Left lung (tissue), 10 donors: ENCODE results near the gene FARP2. TPM values are rescaled to one million over a fixed set of nuclear protein-coding genes. Genes with fewer than 3 reads are reported as not detected.
"Not testable (repeated sequence)": the region's sequence is repeated elsewhere in the genome, so short reads cannot be mapped to it uniquely, and the experiment has no call there.

ENCODE experiments used
- ATAC-seq: fragments of 200-7000 bp; cut with Tn5 transposase; one replicate; pipeline ENCODE4 v1.9.1; 2020; ENCODE audit warnings: moderate library complexity
- DNase-seq, 4 donors: peaks; one replicate each; pipeline ENCODE4 v3.0.0-alpha.2; 2013 to 2020
- H3K27ac ChIP-seq, 2 donors: fragments of 200-600 bp; sonication (generic) in 1 of 2; one replicate each; pipeline versions ENCODE4 v1.5.0 to v1.8.0; 2020 to 2021
- H3K27me3 ChIP-seq, 2 donors: fragments of 200-600 bp; sonication (generic) in 1 of 2; one replicate each; pipeline versions ENCODE4 v1.5.0 to v1.8.0; 2020 to 2021
- H3K36me3 ChIP-seq, 2 donors: fragments of 200-600 bp; sonication (generic) in 1 of 2; one replicate each; pipeline versions ENCODE4 v1.5.0 to v1.8.0; 2020 to 2021
- H3K4me1 ChIP-seq, 2 donors: fragments of 200-600 bp; one replicate each; pipeline ENCODE4 v1.8.0; 2021
- H3K4me3 ChIP-seq, 2 donors: fragments of 200-600 bp; sonication (generic) in 1 of 2; one replicate each; pipeline versions ENCODE4 v1.5.0 to v1.8.0; 2020 to 2021; ENCODE audit warnings: mild to moderate bottlenecking in 1 of 2
- H3K9me3 ChIP-seq, 2 donors: fragments of 200-600 bp; sonication (generic) in 1 of 2; one replicate each; pipeline versions ENCODE4 v1.5.0 to v1.8.0; 2020 to 2021
- intact Hi-C, 2 donors: fragments of 100-400 bp; cut with DNase I; formaldehyde crosslinking; loops; one replicate each; pipeline versions ENCODE4 v1.11.2 to v1.14.2; 2022
- polyA plus RNA-seq, 6 donors: library from polyadenylated mRNA; unstranded; fragments of 120-200 nt; gene quantifications; one replicate each; pipeline ENCODE4 v1.2.1, GENCODE V29; 2013; ENCODE audit not compliant: insufficient read length in 6 of 6
- total RNA-seq, 2 donors: library from RNA; stranded (reverse); fragmentation: NEBNext Ultra II Directional; extraction: Animal tissue kit (Norgen Biotek cat#: 25700); gene quantifications; one replicate each; pipeline ENCODE4 v1.2.1, GENCODE V29; 2021
- TF ChIP-seq, protein P1 (sequence below), 2 donors: fragments of 200-600 bp; sonication (generic) in 1 of 2; IDR thresholded peaks; one replicate each; pipeline versions ENCODE4 v1.5.0 to v1.8.0; 2021; ENCODE audit warnings: antibody characterized with exemption in 2 of 2
- donor health status: DM: no; HTN: yes; CAD: no.
- donor health status: DM: no; HTN: no; CAD: no.

Gene FARP2
- total and polyA plus RNA-seq, 8 donors = 32.2 to 54.8 (median 49.9) TPM

DNA sequence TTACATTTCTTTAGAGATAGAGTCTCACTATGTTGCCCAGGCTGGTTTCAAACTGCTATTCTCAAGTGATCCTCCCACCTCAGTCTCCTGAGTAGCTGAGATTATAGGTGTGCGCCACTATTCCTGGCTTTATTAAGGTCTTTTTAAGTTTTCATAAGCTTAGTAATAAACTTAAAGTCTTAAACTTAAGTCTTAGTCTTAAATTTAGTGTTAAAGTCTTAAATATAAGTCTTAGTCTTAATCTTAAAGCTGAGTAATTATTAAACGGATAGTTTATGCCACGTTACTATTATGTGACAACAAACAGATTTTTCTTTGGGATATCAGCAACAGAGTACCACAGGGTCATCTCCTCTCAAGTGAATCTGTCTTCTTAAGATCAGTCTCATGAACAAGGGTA, 12.6 kb downstream of the FARP2 start:
- H3K9me3 ChIP-seq = no peaks in the 10 kb centered on the region
- intact Hi-C loops = no loop called here
- DNase-seq (no peak), ATAC-seq (no peak)
- H3K36me3 ChIP-seq = no peaks in the 10 kb centered on the region
- no peak overlapping the region for H3K4me3 ChIP-seq
- no peaks in the 10 kb centered on the region for H3K27me3 ChIP-seq
- peaks cover 0 to 4% of the 10 kb centered on the region in 2 donors for H3K4me1 ChIP-seq
- H3K27ac ChIP-seq = no peak overlapping the region
- TF ChIP-seq, protein P1, sequence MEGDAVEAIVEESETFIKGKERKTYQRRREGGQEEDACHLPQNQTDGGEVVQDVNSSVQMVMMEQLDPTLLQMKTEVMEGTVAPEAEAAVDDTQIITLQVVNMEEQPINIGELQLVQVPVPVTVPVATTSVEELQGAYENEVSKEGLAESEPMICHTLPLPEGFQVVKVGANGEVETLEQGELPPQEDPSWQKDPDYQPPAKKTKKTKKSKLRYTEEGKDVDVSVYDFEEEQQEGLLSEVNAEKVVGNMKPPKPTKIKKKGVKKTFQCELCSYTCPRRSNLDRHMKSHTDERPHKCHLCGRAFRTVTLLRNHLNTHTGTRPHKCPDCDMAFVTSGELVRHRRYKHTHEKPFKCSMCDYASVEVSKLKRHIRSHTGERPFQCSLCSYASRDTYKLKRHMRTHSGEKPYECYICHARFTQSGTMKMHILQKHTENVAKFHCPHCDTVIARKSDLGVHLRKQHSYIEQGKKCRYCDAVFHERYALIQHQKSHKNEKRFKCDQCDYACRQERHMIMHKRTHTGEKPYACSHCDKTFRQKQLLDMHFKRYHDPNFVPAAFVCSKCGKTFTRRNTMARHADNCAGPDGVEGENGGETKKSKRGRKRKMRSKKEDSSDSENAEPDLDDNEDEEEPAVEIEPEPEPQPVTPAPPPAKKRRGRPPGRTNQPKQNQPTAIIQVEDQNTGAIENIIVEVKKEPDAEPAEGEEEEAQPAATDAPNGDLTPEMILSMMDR (IDR thresholded peaks at IDR 0.05) = no peak

DNA sequence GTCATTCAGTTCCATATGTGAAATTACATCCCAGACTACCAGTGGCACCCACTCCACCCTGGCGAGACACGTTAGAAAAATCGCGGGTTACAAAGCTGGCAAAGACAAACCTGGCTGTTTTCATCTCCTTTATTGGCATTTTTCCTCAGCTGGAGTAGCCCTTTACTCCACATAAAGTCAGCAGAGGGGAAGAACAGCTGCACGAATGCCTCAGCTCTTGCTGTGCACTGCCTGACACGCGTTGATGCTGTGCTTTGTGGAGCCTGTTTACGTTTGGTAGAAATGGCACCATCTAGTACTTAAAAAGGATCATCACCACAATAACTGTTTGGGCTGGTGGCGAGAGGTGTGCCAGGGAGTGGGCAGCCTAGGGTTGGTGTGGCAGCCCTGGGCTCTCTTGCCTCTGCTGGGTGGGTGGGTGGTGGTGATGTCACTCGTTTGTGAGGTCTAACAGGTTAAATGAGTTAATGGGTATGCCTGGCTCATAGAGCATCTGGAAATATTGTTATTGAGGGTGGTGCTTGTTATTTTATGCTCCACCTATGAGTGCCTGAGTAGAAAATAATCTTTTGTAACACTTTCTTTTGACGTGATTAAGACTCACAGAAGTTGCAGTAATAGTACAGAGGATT, 16.4 kb downstream of the FARP2 start:
- Histone ChIP-seq H3K4me1 (peaks cover 0 to 12% of the 10 kb centered on the region in 2 donors), H3K4me3 (no peak overlapping the region), H3K36me3 (peaks cover 0 to 15% of the 10 kb centered on the region in 2 donors), H3K9me3 (no peaks in the 10 kb centered on the region), H3K27me3 (no peaks in the 10 kb centered on the region), H3K27ac (no peak overlapping the region)
- TF ChIP-seq, protein P1 (IDR thresholded peaks at IDR 0.05) = no peak
- ATAC-seq (no peak), DNase-seq (no peak)
- intact Hi-C loops = no loop called here

DNA sequence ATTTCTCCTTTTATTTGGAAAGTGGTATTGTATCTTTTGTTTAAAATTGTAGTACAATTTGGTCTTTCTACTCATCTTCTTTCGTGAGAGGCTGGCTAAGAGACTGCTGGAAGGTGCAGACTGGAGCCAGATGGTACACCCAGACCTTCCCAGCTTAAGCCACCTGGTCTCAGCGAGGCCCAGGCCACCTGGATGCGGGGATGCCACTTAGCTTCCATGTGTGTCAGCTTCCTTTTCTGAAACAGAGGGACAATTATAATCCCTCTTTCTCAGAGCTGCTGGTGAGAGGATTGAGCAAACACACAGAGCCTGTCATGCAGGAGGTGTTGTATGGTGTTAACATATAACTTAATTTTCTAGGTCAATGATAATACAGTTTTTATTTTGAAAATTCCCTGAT, 17.4 kb downstream of the FARP2 start:
- ATAC-seq = no peak
- Histone ChIP-seq H3K27me3 (no peaks in the 10 kb centered on the region), H3K9me3 (no peaks in the 10 kb centered on the region), H3K4me1 (peaks cover 0 to 12% of the 10 kb centered on the region in 2 donors), H3K36me3 (peaks cover 0 to 15% of the 10 kb centered on the region in 2 donors), H3K4me3 (no peak overlapping the region), H3K27ac (no peak overlapping the region)
- intact Hi-C loops = no loop called here
- no peak for DNase-seq
- TF ChIP-seq, protein P1 (IDR thresholded peaks at IDR 0.05) = no peak

DNA sequence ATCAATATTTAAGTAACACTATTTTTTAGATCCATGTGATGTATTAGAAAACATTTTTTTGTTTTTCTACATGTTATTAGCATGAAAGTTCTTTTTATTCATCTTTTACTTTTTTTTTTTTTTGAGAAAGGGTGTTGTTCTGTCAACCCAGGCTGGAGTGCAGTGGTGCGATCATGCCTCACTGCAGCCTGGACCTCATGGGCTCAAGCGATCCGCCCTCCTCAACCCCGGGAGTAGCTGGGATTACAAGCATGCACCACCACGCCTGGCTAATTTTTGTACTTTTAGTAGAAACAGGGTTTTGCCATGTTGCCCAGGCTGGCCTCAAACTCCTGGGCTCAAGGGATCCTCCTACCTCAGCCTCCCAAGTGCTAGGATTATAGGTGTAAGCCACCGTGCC, 17.8 kb downstream of the FARP2 start:
- H3K9me3 ChIP-seq, ATAC-seq, DNase-seq, H3K27ac ChIP-seq, H3K4me3 ChIP-seq, intact Hi-C loops, H3K27me3 ChIP-seq, H3K4me1 ChIP-seq: not testable (repeated sequence)
- peaks cover 0 to 15% of the 10 kb centered on the region in 2 donors for H3K36me3 ChIP-seq

DNA sequence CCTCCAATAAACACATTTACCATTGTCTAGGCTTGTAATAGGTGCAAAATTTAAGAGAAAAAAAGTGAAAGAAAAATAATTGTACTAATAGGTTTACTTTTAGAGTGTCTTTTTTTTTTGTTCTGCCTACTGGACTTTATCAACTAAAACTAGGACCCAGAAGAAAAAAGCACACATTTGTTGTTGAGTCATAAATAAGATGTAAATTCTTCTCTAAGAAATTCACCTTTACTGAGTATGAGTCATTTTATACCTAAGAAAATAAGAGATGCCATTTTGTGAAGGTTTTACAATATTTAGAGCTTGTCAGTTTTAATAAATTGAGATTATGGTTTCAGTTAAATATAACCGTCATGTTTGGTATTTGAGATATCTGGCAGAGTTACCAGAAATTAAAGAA, 19.2 kb downstream of the FARP2 start:
- intact Hi-C loops = no loop called here
- Histone ChIP-seq H3K27ac (no peak overlapping the region), H3K4me1 (peaks cover 0 to 9% of the 10 kb centered on the region in 2 donors), H3K9me3 (no peaks in the 10 kb centered on the region), H3K27me3 (no peaks in the 10 kb centered on the region), H3K36me3 (peaks cover 0 to 15% of the 10 kb centered on the region in 2 donors), H3K4me3 (no peak overlapping the region)
- ATAC-seq = no peak
- TF ChIP-seq, protein P1 (IDR thresholded peaks at IDR 0.05) = no peak
- no peak for DNase-seq

DNA sequence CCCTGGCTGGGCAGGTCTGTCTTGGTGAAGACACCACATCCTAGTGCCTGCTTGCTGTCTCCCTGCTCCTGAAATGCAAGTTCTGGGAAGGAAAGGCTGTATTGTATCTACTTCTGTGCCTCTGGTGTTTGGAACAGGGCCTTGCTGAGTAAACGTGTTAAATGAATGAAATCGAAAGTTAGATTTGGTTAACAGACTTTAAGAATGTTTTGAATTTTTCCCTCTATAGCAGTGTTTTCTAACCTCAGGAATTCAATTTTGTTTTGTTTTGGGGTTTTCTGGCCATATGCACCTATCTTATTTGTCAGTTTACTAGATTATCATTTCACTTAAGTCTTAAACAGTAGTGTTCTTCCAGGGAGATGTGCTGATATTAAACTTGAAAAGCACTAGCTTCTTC, 20.7 kb downstream of the FARP2 start:
- H3K9me3 ChIP-seq = no peaks in the 10 kb centered on the region

More for the DNA sequence above, 20.7 kb downstream of the FARP2 start:
- Histone ChIP-seq H3K36me3 (peaks cover 0 to 15% of the 10 kb centered on the region in 2 donors), H3K27ac (no peak overlapping the region), H3K27me3 (no peaks in the 10 kb centered on the region), H3K4me1 (peaks cover 0 to 9% of the 10 kb centered on the region in 2 donors), H3K4me3 (no peak overlapping the region)
- TF ChIP-seq, protein P1 (IDR thresholded peaks at IDR 0.05) = no peak
- DNase-seq (no peak), ATAC-seq (no peak)
- intact Hi-C loops = no loop called here
